Epithelial cell of proximal tubule (primary cell): ENCODE results near the gene CELA2A. TPM values are rescaled to one million over a fixed set of nuclear protein-coding genes. Genes with fewer than 3 reads are reported as not detected.
"Not testable (repeated sequence)": the region's sequence is repeated elsewhere in the genome, so short reads cannot be mapped to it uniquely, and the experiment has no call there.

Experiments used
- DNase-seq: peaks from one replicate; pipeline ENCODE4 v3.0.0-alpha.2; 2011; ENCODE audit warnings: low read depth
- H3K4me3 ChIP-seq: 2 replicates; pipeline ENCODE4 v1.5.1; 2011; ENCODE audit warnings: low read depth, mild to moderate bottlenecking, low read length
- CTCF ChIP-seq: conservative IDR thresholded peaks from 2 replicates; pipeline ENCODE4 v1.5.1; 2012; ENCODE audit warnings: low read depth, mild to moderate bottlenecking, low read length
- total RNA-seq: library from RNA; depleted of rRNA; stranded (reverse); fragments of >200 nt; gene quantifications from 2 replicates; pipeline ENCODE4 v1.2.3, GENCODE V29; 2015

The CELA2A gene
- total RNA-seq, 1 donor from 2014 or later: not detected

GRCh38 chr1:15472587-15472986, 16.1 kb downstream of the CELA2A start:
- TF ChIP-seq CTCF: no peak
- no peak for DNase-seq
- H3K4me3 ChIP-seq: no peak overlapping the region

GRCh38 chr1:15475752-15476314, 19.3 kb downstream of the CELA2A start, which contains the start of gene CELA2B:
Gene CELA2B, plus strand, starts transcription at chr1:15476104. Its CDS starts 22 bp downstream, at chr1:15476126.
- H3K4me3 ChIP-seq: no peak within 1 kb of the TSS
- no peak for TF ChIP-seq CTCF
- DNase-seq: no peak

GRCh38 chr1:15476927-15477326, 20.4 kb downstream of the CELA2A start:
- DNase-seq: no peak
- no peak overlapping the region for H3K4me3 ChIP-seq
- TF ChIP-seq CTCF: no peak

- no peak for DNase-seq
Observed at GRCh38 chr1:15477646-15478212, 21.2 kb downstream of the CELA2A start.

GRCh38 chr1:15479654-15480347, 23.3 kb downstream of the CELA2A start:
- TF ChIP-seq CTCF: no peak
- DNase-seq: no peak
- H3K4me3 ChIP-seq: no peak overlapping the region

More at GRCh38 chr1:15477646-15478212, 21.2 kb downstream of the CELA2A start:
- H3K4me3 ChIP-seq: no peak overlapping the region
- TF ChIP-seq CTCF: no peak

GRCh38 chr1:15482455-15482854, 25.9 kb downstream of the CELA2A start:
- DNase-seq, H3K4me3 ChIP-seq: not testable (repeated sequence)

GRCh38 chr1:15482983-15483543, 26.5 kb downstream of the CELA2A start:
- H3K4me3 ChIP-seq, DNase-seq: not testable (repeated sequence)
